ENCODE data around the gene FOXO3.

FOXO3 gene

DNA sequence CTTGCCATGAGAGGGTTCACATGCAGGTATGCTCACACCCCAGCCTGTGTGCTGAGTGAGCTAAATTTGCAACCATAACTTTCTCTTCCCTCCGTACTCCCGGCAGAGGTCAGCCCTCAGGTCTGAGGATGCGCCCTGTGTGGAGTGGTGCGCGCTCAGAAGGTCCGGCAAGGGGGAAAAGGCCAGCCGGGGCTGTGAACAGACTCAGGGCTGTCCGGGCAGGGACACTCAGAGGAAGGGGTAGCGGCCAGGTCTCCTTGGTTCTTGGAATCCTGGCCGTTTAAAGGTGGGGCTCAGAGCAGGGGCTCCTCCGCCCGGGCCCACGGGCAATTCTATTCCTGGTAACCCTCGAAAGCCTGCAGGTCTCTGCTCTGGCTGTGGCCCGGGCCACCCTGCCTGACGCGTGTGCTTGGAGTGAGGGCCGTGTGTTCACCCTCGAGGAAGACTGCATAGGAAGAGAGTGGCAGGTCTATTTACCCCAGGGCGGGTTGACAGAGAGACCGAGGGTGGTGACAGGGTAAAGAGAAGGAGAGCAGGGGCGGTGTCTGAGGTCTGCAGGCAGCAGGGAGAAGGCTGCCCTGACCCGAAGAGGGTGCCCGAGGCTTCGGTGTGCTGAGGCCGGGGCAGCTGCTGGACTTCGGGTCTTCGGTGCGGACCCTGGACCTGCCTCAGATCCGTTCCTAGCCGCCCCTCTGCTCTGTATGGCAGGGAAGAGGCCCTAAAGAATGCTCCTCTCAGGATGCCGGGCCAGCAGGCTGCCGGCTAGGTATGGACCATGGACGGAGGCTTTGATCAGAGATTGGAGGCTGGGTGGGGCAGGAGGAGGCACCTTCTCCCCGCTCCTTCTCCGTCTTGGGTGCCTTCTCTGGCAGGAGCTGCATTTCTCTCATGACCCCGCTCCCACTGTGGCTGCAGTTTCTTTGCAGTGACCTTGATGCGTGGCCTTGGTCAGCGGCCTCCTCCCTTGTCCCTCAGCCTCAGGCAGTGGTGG, 156.4 kb downstream of the FOXO3 start:
- peaks cover 5% of the 10 kb centered on the region for H3K4me1 Mint-ChIP-seq (ENCODE audit: low read depth)

GRCh38 chr6:108719477-108719876, 158.8 kb downstream of the FOXO3 start:
- H3K27me3 Mint-ChIP-seq = peaks cover 8% of the 10 kb centered on the region
- H3K36me3 Mint-ChIP-seq (ENCODE audit: low read depth) = no peaks in the 10 kb centered on the region
- peaks cover 9% of the 10 kb centered on the region for H3K9me3 Mint-ChIP-seq
- intact Hi-C loops (cut with micrococcal nuclease) = no loop called here
- no peak overlapping the region for H3K4me3 Mint-ChIP-seq
- H3K27ac Mint-ChIP-seq = no peak overlapping the region
- H3K4me1 Mint-ChIP-seq (ENCODE audit: low read depth) = peaks cover 5% of the 10 kb centered on the region

More for the DNA sequence above, 156.4 kb downstream of the FOXO3 start:
- peaks cover 11% of the 10 kb centered on the region for H3K27me3 Mint-ChIP-seq
- H3K4me3 Mint-ChIP-seq = no peak overlapping the region
- H3K9me3 Mint-ChIP-seq = no peaks in the 10 kb centered on the region
- no peaks in the 10 kb centered on the region for H3K36me3 Mint-ChIP-seq (ENCODE audit: low read depth)
- intact Hi-C loops (cut with micrococcal nuclease) = no loop called here
- no peak overlapping the region for H3K27ac Mint-ChIP-seq

DNA sequence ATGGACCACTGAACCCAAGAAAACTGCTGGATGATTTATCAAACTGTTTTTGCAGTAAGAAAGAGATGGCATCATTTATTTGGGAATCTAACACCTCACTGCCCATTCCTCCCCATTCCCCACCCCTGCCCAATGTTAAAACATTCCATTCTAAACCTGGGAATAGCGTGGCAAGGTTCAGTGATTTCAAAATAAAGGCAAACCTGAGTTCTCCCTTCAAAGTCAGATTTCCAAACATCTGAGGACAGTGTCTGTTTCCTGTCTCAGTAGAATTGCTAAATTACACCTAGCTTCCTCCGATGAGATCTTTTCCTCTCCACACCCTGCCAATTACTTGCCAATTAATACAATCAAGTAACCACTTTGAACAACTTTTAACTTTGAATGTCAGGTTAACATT, 160.1 kb downstream of the FOXO3 start:
- Mint-ChIP-seq H3K9me3 (peaks cover 9% of the 10 kb centered on the region), H3K4me1 (ENCODE audit: low read depth) (peaks cover 5% of the 10 kb centered on the region), H3K27me3 (peaks cover 8% of the 10 kb centered on the region), H3K27ac (no peak overlapping the region), H3K4me3 (no peak overlapping the region), H3K36me3 (ENCODE audit: low read depth) (no peaks in the 10 kb centered on the region)
- intact Hi-C loops (cut with micrococcal nuclease) = no loop called here

DNA sequence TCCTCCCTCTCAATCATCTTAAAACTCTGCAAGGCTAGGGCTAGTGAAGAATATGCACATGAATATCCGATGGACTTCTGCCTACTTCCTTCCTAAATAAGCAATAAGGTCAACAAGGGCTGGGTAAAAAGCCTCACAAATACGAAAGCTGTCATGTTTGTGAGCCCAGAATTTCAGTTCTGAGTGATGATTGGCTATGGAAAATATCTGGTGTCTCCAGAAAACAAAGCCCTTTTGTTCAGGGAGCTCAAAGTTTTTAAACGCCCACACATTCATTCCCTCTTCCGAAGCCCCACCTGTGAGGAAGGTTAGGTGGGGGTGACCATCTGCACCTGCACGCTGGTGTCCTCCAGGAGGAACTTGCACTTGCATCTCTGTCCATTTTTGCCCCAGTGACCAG, 160.6 kb downstream of the FOXO3 start:
- Mint-ChIP-seq H3K4me1 (ENCODE audit: low read depth) (peaks cover 5% of the 10 kb centered on the region), H3K9me3 (peaks cover 9% of the 10 kb centered on the region), H3K4me3 (no peak overlapping the region), H3K36me3 (ENCODE audit: low read depth) (no peaks in the 10 kb centered on the region), H3K27me3 (peaks cover 8% of the 10 kb centered on the region), H3K27ac (no peak overlapping the region)
- intact Hi-C loops (cut with micrococcal nuclease) = no loop called here

DNA sequence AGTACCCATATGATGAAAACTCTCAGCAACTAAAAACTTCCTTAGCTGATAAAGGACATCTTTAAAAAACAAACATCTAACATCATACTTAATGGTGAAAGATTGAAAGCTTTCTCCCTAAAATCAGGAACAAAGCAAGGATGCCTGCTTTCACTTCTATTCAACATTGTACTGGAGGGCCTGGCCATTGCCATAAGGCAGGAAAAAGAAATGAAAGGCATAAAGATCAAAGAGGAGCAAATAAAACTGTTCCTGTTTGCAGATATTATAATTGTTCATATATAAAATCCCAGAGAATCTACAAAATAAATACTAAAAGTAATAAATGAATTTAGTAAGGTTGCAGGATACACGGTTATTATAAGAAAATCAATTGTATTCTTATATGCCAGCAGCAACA, 162.9 kb downstream of the FOXO3 start:
- no peaks in the 10 kb centered on the region for H3K36me3 Mint-ChIP-seq (ENCODE audit: low read depth)
- peaks cover 9% of the 10 kb centered on the region for H3K9me3 Mint-ChIP-seq
- no peak overlapping the region for H3K4me3 Mint-ChIP-seq
- H3K27ac Mint-ChIP-seq = no peak overlapping the region
- peaks cover 5% of the 10 kb centered on the region for H3K4me1 Mint-ChIP-seq (ENCODE audit: low read depth)
- intact Hi-C loops (cut with micrococcal nuclease) = no loop called here
- peaks cover 7% of the 10 kb centered on the region for H3K27me3 Mint-ChIP-seq

DNA sequence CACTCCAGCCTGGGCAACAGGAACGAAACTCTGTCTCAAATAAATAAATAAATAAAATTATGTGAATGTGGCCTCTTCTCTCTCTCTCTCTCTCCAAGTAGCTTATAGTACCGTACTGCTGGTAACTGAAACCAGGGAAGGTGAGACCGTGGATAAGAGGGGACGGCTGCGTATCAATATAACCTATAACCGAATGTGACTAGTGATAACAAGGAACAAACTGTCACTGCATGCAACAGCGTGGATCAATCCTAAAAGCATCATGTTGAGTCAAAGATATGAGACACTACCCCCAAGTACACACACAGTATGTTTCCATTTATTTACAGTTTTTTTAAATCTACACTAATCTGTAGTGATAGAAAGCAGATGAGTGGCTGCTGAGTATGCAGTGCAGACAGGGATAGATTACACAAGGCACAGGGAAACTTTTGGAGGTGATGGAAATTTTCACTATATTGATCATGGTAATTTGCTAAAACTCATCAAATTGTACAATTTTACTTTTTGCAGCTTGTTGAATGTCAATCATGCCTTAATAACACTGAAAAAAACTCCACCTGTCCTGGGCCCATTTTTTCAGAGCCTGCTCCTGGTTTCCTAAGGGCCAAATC, 166.1 kb downstream of the FOXO3 start:
- no peak overlapping the region for H3K4me3 Mint-ChIP-seq
- no peaks in the 10 kb centered on the region for H3K36me3 Mint-ChIP-seq (ENCODE audit: low read depth)
- H3K27ac Mint-ChIP-seq = no peak overlapping the region
- intact Hi-C loops (cut with micrococcal nuclease) = no loop called here
- peaks cover 9% of the 10 kb centered on the region for H3K9me3 Mint-ChIP-seq
- H3K4me1 Mint-ChIP-seq (ENCODE audit: low read depth) = no peaks in the 10 kb centered on the region
- peaks cover 6% of the 10 kb centered on the region for H3K27me3 Mint-ChIP-seq

- H3K27me3 Mint-ChIP-seq = peaks cover 8% of the 10 kb centered on the region
- no peak overlapping the region for H3K4me3 Mint-ChIP-seq
- H3K9me3 Mint-ChIP-seq = peaks cover 6% of the 10 kb centered on the region
- H3K4me1 Mint-ChIP-seq (ENCODE audit: low read depth) = no peaks in the 10 kb centered on the region
- intact Hi-C loops (cut with micrococcal nuclease) = no loop called here
- no peak overlapping the region for H3K27ac Mint-ChIP-seq
- no peaks in the 10 kb centered on the region for H3K36me3 Mint-ChIP-seq (ENCODE audit: low read depth)
Measured at GRCh38 chr6:108727966-108728730, 167.4 kb downstream of the FOXO3 start.

DNA sequence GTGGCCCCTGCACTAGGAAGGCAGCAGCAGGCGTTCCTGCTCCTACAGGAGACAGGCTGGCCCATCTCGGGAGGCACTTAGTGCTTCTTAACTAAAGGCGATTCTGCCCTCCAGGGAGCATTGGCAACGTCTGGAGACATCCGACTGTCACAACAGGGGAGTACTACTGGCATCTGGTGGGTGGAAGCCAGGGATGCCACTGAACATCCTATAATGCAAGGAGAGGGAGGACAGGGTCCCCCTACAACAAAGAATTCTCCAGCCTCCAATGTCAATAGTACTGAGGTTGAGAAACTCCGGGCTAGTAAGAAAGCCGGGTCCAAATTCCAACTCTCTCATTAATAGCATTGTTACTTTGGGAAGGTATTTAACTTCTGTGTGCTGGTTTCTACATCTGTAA, 168.1 kb downstream of the FOXO3 start:
- no peak overlapping the region for H3K27ac Mint-ChIP-seq
- intact Hi-C loops (cut with micrococcal nuclease) = no loop called here
- H3K4me3 Mint-ChIP-seq = no peak overlapping the region
- H3K9me3 Mint-ChIP-seq = no peaks in the 10 kb centered on the region
- H3K4me1 Mint-ChIP-seq (ENCODE audit: low read depth) = no peaks in the 10 kb centered on the region
- peaks cover 8% of the 10 kb centered on the region for H3K27me3 Mint-ChIP-seq
- no peaks in the 10 kb centered on the region for H3K36me3 Mint-ChIP-seq (ENCODE audit: low read depth)

GRCh38 chr6:108730635-108731515, 170.2 kb downstream of the FOXO3 start:
- Mint-ChIP-seq H3K9me3 (no peaks in the 10 kb centered on the region), H3K4me3 (no peak overlapping the region)

GRCh38 chr6:108732091-108732870, 171.6 kb downstream of the FOXO3 start:
- Mint-ChIP-seq H3K36me3 (ENCODE audit: low read depth) (no peaks in the 10 kb centered on the region), H3K4me1 (ENCODE audit: low read depth) (peaks cover 15% of the 10 kb centered on the region), H3K4me3 (no peak overlapping the region)

More at GRCh38 chr6:108730635-108731515, 170.2 kb downstream of the FOXO3 start:
- H3K36me3 Mint-ChIP-seq (ENCODE audit: low read depth) = no peaks in the 10 kb centered on the region
- peaks cover 3% of the 10 kb centered on the region for H3K4me1 Mint-ChIP-seq (ENCODE audit: low read depth)
- H3K27ac Mint-ChIP-seq = no peak overlapping the region
- peaks cover 8% of the 10 kb centered on the region for H3K27me3 Mint-ChIP-seq
- intact Hi-C loops (cut with micrococcal nuclease) = no loop called here

DNA sequence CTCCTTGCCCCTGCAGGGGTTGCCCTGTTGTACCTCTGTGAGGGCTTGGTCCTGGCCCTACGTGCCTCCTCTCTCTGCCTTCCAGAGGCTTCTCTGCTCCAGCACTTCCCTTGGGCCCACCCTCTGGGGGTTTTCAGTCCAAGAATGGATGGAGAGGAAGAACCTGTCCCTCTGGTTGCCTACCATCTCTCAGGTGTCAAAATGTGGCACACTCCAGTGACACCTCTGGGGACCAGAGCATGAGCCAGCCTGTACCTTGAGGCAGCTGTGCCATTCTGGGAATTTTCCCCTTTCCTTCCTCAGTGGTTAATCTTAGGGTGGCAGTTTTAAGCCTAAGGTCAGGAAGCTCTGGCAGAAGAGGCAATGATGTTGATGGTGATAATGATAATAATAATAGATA, 172.3 kb downstream of the FOXO3 start:
- H3K36me3 Mint-ChIP-seq (ENCODE audit: low read depth) = no peaks in the 10 kb centered on the region
- no peak overlapping the region for H3K4me3 Mint-ChIP-seq
- H3K27me3 Mint-ChIP-seq = peaks cover 5% of the 10 kb centered on the region
- intact Hi-C loops (cut with micrococcal nuclease) = no loop called here
- H3K27ac Mint-ChIP-seq = no peak overlapping the region
- no peaks in the 10 kb centered on the region for H3K9me3 Mint-ChIP-seq
- H3K4me1 Mint-ChIP-seq (ENCODE audit: low read depth) = peaks cover 17% of the 10 kb centered on the region

More at GRCh38 chr6:108732091-108732870, 171.6 kb downstream of the FOXO3 start:
- no peak overlapping the region for H3K27ac Mint-ChIP-seq
- intact Hi-C loops (cut with micrococcal nuclease) = no loop called here
- H3K9me3 Mint-ChIP-seq = no peaks in the 10 kb centered on the region
- H3K27me3 Mint-ChIP-seq = peaks cover 8% of the 10 kb centered on the region

GRCh38 chr6:108733706-108734265, 173.1 kb downstream of the FOXO3 start:
- Mint-ChIP-seq H3K36me3 (ENCODE audit: low read depth) (no peaks in the 10 kb centered on the region), H3K9me3 (no peaks in the 10 kb centered on the region), H3K27me3 (peaks cover 5% of the 10 kb centered on the region), H3K4me1 (ENCODE audit: low read depth) (peaks cover 25% of the 10 kb centered on the region), H3K27ac (no peak overlapping the region), H3K4me3 (no peak overlapping the region)
- intact Hi-C loops (cut with micrococcal nuclease) = no loop called here

Measured in dendritic cell treated with granulocyte-macrophage colony-stimulating factor and Interleukin-4, amounts not matched to agents 40 ng/mL and 50 ng/mL, for 4 days (primary cell).